Adrenal gland (tissue), 5 donors: ENCODE measurements around the gene MNX1.

ENCODE experiments used
- CTCF ChIP-seq, 6 experiments: fragments of 450-650 bp in 4 of 6; fragments of 200-600 bp in 2 of 6; sonication (generic) in 1 of 6; IDR thresholded peaks; 1 replicate in 5 of 6; 2 replicates in 1 of 6; pipeline versions ENCODE4 v1.5.1 to v1.8.0; 2016 to 2021; ENCODE audit warnings: antibody characterized with exemption in 6 of 6, mild to moderate bottlenecking in 2 of 6, moderate library complexity in 1 of 6
- POLR2A ChIP-seq, 2 donors: fragments of 450-650 bp; IDR thresholded peaks; one replicate each; pipeline ENCODE4 v1.6.1; 2017; ENCODE audit warnings: antibody characterized with exemption in 2 of 2, mild to moderate bottlenecking in 2 of 2, moderate library complexity in 1 of 2
- donor health status: DM: no; HTN: no; CAD: no.

- TF ChIP-seq POLR2A (IDR thresholded peaks at IDR 0.05) (no peak), CTCF (IDR thresholded peaks at IDR 0.05) (no peak)
Observed at GRCh38 chr7:156989766-156990535, 20.5 kb downstream of the MNX1 start.
